Left lobe of liver (tissue), 2 donors: ENCODE data around the gene ANXA5. TPM values are rescaled to one million over a fixed set of nuclear protein-coding genes. Genes with fewer than 3 reads are reported as not detected.
"Not testable (repeated sequence)": the region's sequence is repeated elsewhere in the genome, so short reads cannot be mapped to it uniquely, and the experiment has no call there.

ENCODE experiments used
- ATAC-seq: fragments of 200-7000 bp; cut with Tn5 transposase; one replicate; pipeline ENCODE4 v1.9.1; 2020; ENCODE audit warnings: mild to moderate bottlenecking, moderate library complexity
- DNase-seq: peaks from one replicate; pipeline ENCODE4 v3.0.0-alpha.2; 2020; ENCODE audit warnings: low spot score
- total RNA-seq: library from RNA; stranded (reverse); gene quantifications from one replicate; pipeline ENCODE4 v1.2.1, GENCODE V29; 2021
- donor health status: DM: no; HTN: no; CAD: no; lungs with moderate emphysema.
- donor health status: DM: no; HTN: yes; CAD: no.

The ANXA5 gene
- 49.1 TPM for total RNA-seq

GRCh38 chr4:121696581-121697461 is at the start of gene ANXA5:
Gene ANXA5, minus strand, starts transcription at chr4:121696980. Its CDS starts 391 bp downstream, at chr4:121696589.
- DNase-seq (peak; percentile 91), ATAC-seq (peak; percentile 96)

GRCh38 chr4:121742794-121743193 is 46.0 kb upstream of the ANXA5 start:
- ATAC-seq (no peak), DNase-seq (no peak)

DNA sequence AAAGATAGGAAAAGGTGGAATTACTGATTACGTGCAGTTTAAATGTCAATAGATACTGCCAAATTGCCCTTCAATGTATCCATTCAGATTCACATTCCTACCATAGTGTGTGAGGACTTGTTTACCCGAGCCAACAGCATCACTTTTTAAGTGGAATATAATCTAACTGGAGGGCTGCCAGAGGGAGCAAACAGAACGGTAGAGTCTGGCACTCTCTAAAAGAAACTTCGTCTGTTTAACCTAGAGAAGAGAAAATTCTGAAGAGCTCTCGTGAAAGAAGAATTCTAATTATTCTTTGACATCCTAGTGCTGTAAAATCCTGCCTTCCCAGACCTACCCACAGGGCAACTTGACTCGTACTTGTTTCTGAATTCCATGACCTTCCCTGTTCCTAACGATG is 45.0 kb upstream of the ANXA5 start:
- ATAC-seq (no peak), DNase-seq (no peak)

GRCh38 chr4:121740796-121741409 is 44.1 kb upstream of the ANXA5 start:
- no peak for ATAC-seq
- DNase-seq = no peak

- DNase-seq (no peak), ATAC-seq (no peak)
Measured at GRCh38 chr4:121739575-121739974, 42.8 kb upstream of the ANXA5 start.

DNA sequence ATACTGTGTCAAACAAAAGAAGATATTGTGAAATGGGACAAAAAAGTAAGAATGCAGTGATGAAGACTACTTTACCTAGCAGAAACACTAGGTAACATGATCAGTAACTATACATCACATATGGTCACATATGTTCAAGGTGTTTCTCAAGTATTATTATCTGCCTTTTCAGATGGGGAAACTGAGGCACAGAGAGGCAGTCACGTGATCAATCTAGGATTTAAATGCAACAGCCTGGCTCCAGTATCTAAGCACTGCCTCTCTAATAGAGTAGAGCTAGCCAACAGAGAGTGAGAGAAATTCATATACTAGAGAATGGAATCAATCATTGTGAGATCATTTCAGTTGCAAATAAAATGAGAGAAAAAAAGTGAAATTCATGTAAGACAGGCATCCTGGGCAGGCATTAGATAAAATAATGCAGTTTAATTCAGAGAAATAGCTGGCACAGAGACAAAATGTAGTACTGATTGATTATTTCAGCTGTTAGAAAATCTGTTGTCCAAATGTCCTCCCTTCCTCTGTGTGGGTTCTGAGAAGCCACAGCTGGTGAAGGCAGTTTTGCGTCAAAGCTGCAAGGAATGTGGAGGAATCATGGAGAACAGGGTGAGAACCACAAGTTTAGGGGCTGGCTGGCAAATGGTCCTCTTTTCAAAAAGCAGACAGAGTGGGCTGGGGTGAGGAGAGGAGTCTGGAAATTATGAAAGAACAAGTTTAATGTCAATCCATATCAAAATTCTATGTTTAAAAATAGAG is 42.2 kb upstream of the ANXA5 start:
- DNase-seq (no peak), ATAC-seq (no peak)

- DNase-seq (no peak), ATAC-seq (no peak)
Measured at GRCh38 chr4:121737846-121738554, 41.2 kb upstream of the ANXA5 start.

- ATAC-seq (peak; percentile 77), DNase-seq (no peak)
Measured at GRCh38 chr4:121736735-121737351, 40.1 kb upstream of the ANXA5 start.

DNA sequence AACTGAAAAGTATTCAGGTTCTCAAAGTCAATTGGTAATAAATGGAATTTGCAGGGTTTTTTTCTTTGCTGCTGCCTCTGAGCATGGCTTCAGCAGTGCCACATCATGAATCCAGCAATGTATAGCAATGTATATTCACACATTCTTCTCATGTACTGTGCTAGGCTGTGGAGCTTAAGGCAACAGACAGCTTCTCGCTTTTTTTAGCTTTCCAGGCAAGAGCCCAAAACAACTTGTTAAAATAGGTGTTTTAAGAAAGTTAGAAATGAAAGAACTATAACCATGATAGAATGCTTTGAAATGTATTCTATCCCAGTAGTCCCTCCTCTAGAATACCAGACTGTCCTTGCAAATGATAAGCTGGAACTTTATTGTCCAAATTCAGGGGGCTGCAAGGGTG is 37.8 kb upstream of the ANXA5 start:
- DNase-seq (no peak), ATAC-seq (no peak)

- no peak for ATAC-seq
- no peak for DNase-seq
Measured at GRCh38 chr4:121733942-121734341, 37.2 kb upstream of the ANXA5 start.

- ATAC-seq = not testable (repeated sequence)
Measured at GRCh38 chr4:121729753-121730152, 33.0 kb upstream of the ANXA5 start.

GRCh38 chr4:121728798-121729226 is 32.0 kb upstream of the ANXA5 start:
- no peak for ATAC-seq
- no peak for DNase-seq

More at GRCh38 chr4:121729753-121730152, 33.0 kb upstream of the ANXA5 start:
- DNase-seq = not testable (repeated sequence)

DNA sequence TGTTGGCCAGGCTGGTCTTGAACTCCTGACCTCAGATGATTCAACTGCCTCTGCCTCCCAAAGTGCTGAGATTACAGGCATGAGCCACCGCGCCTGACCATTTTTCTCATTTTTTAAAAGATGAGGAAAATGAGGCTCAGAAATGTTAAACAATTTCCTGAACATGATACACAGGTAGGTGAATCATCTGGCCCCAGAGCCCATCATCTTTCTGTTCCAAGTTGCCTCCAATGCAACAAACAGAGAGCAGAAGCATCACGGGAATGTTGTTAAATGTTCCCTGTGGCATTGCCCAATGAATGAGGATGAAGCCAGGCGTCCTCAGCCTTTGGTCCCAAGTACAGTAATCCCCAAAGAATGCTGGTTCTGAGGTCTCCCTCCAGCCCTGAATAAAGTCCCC is 31.3 kb upstream of the ANXA5 start:
- ATAC-seq (no peak), DNase-seq (no peak)

DNA sequence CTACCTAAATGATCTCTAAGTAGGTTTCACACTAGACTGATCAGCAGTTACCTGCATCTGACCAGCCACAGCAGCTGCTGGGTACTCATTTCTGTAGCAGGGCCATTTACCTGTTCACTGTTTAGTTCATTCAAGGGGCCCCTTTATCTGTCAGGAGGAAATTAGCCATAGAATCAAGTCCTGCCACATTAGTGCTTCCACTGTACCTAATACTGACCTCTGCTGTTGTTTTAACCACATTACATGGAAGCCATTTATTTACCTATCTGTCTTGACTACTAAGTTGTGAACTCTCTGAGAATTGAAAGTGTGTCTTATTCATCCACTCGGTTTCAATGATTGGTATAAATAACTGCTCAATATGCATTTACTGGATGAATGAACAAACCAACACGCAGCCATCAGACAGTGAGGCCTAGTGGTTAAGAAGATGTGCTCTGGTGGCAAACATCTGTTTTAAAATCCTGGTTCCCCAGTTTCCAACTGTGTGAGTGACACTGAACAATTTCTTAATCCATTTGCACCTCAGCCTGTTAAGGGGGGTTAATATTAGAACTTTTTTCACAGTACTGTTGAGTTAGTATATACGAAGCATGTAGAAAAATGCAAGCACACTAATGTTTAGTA is 30.0 kb upstream of the ANXA5 start:
- DNase-seq = no peak
- peak; percentile 95 for ATAC-seq

GRCh38 chr4:121724671-121725070 is 27.9 kb upstream of the ANXA5 start:
- no peak for ATAC-seq

DNA sequence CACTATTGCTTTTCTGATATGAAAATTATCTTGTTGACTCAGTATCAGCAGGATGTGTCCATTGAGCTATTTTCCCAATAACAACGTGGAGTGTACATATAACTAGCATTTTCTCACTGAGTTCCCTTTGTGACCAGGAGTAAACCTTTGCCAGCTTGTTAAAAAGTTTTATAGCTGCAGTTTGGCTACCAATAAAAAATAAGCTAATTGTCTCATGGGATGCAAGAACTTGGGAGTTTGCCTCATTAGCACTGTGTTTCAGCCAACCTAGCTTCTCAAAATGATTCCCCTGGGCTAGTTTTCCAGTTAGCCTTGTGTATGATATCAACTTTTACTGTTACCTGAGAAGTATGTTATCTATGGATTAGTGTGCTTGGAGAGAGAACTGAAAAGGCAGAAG is 24.9 kb upstream of the ANXA5 start:
- DNase-seq (no peak), ATAC-seq (no peak)

More at GRCh38 chr4:121724671-121725070, 27.9 kb upstream of the ANXA5 start:
- no peak for DNase-seq

- ATAC-seq (no peak), DNase-seq (no peak)
Measured at GRCh38 chr4:121720109-121720508, 23.3 kb upstream of the ANXA5 start.

GRCh38 chr4:121717680-121718237 is 21.0 kb upstream of the ANXA5 start:
- peak; percentile 28 for ATAC-seq
- DNase-seq = no peak

GRCh38 chr4:121714548-121714947 is 17.8 kb upstream of the ANXA5 start:
- DNase-seq = no peak
- no peak for ATAC-seq

DNA sequence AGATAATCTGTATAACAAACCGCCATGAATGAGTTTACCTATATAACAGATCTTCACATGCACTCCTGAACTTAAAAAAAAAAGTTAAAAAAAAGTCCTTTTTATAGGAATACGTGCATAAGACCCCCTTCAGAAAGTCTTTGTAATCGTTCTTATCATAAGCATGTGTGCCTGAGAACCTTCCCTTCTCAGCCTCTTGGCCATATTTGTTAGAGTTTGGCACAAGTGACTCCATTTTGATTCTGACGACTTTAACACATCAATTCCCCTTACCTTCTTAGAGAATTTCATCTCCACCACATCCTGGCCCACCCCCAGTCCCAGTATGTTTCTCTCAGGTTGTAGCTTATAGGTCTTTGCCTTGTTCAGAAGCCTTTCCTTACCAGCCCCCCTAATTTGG is 16.0 kb upstream of the ANXA5 start:
- DNase-seq = no peak
- ATAC-seq = no peak
